K562 treated with DMSO at 1 percent for 24 hours (cell line): ENCODE results near the gene VIPR2. TPM values are rescaled to one million over a fixed set of nuclear protein-coding genes. Genes with fewer than 3 reads are reported as not detected.

Source experiments
- total RNA-seq: library from RNA; unstranded; fragments of 300-600 nt; gene quantifications from 2 replicates; pipeline ENCODE4 v1.2.3, GENCODE V29; 2022; ENCODE audit warnings: low read depth; ENCODE audit not compliant: insufficient read depth

The VIPR2 gene
- total RNA-seq = 0.16 and 0.34 TPM in 2 replicates

GRCh38 chr7:159144758-159145489 lies at the start of gene VIPR2:
Gene VIPR2, minus strand, starts transcription at chr7:159144867. Its CDS starts 96 bp downstream, at chr7:159144771.

